Liver (tissue), 9 donors: ENCODE measurements around the gene FUT7. TPM values are rescaled to one million over a fixed set of nuclear protein-coding genes. Genes with fewer than 3 reads are reported as not detected.

Source experiments
- DNase-seq: peaks from one replicate; pipeline ENCODE4 v3.0.0-alpha.2; 2017; ENCODE audit warnings: low spot score
- H3K27ac ChIP-seq, 2 donors: one replicate each; pipeline ENCODE4 v1.7.0; 2013; ENCODE audit warnings: inconsistent platforms in 2 of 2, low read length in 2 of 2, control low read depth in 1 of 2, low read depth in 1 of 2, mild to moderate bottlenecking in 1 of 2
- H3K27me3 ChIP-seq, 4 donors: one replicate each; pipeline versions ENCODE4 v1.6.1 to v1.7.0; 2013; ENCODE audit warnings: low read length in 3 of 4, inconsistent platforms in 1 of 4, mild to moderate bottlenecking in 1 of 4, moderate library complexity in 1 of 4; ENCODE audit not compliant: control insufficient read depth in 4 of 4, insufficient read depth in 4 of 4
- H3K36me3 ChIP-seq, 4 donors: one replicate each; pipeline versions ENCODE4 v1.6.1 to v1.7.0; 2013; ENCODE audit warnings: low read length in 3 of 4, mild to moderate bottlenecking in 3 of 4, low read depth in 1 of 4, moderate library complexity in 1 of 4; ENCODE audit not compliant: control insufficient read depth in 4 of 4, insufficient read depth in 3 of 4
- H3K4me1 ChIP-seq, 4 donors: one replicate each; pipeline versions ENCODE4 v1.6.1 to v1.7.0; 2013; ENCODE audit warnings: low read length in 3 of 4, mild to moderate bottlenecking in 3 of 4, moderate library complexity in 1 of 4; ENCODE audit not compliant: control insufficient read depth in 4 of 4, insufficient read depth in 4 of 4
- H3K4me3 ChIP-seq, 3 donors: one replicate each; pipeline versions ENCODE4 v1.6.1 to v1.7.0; 2013; ENCODE audit warnings: low read length in 3 of 3, control low read depth in 1 of 3, low read depth in 1 of 3, mild to moderate bottlenecking in 1 of 3
- H3K9ac ChIP-seq, 2 donors: one replicate each; pipeline ENCODE4 v1.7.0; 2013; ENCODE audit warnings: low read length in 2 of 2, mild to moderate bottlenecking in 2 of 2, moderate library complexity in 2 of 2, control low read depth in 1 of 2, low read depth in 1 of 2
- H3K9me3 ChIP-seq, 4 donors: one replicate each; pipeline versions ENCODE4 v1.6.1 to v1.7.0; 2013; ENCODE audit warnings: low read length in 3 of 4; ENCODE audit not compliant: control insufficient read depth in 4 of 4
- FOXA1 ChIP-seq: IDR thresholded peaks from 2 replicates; pipeline ENCODE4 v1.6.1; 2016; ENCODE audit warnings: antibody characterized with exemption
- FOXA2 ChIP-seq: IDR thresholded peaks from 2 replicates; pipeline ENCODE4 v1.6.1; 2016; ENCODE audit warnings: antibody characterized with exemption
- HNF4A ChIP-seq, 2 donors: conservative IDR thresholded peaks; 2 replicates each; pipeline ENCODE4 v1.6.1; 2016; ENCODE audit warnings: antibody characterized with exemption in 2 of 2, mild to moderate bottlenecking in 2 of 2
- JUND ChIP-seq, 2 donors: IDR thresholded peaks; 2 replicates each; pipeline ENCODE4 v1.6.1; 2016; ENCODE audit warnings: antibody characterized with exemption in 2 of 2
- NR2F2 ChIP-seq: IDR thresholded peaks from 2 replicates; pipeline ENCODE4 v1.6.1; 2016; ENCODE audit warnings: antibody characterized with exemption
- RXRA ChIP-seq, 2 donors: IDR thresholded peaks; 2 replicates each; pipeline ENCODE4 v1.6.1; 2017 to 2018; ENCODE audit warnings: antibody characterized with exemption in 2 of 2, mild to moderate bottlenecking in 1 of 2
- TAF1 ChIP-seq: conservative IDR thresholded peaks from 2 replicates; pipeline ENCODE4 v1.6.1; 2016; ENCODE audit warnings: antibody characterized with exemption, mild to moderate bottlenecking
- WGBS: extraction: QIAGEN DNeasy Blood & Tissue Kit; methylation state at CpG from one replicate; pipeline ENCODE4 v1.1.7; 2013; 5-methylcytosine and 5-hydroxymethylcytosine counted together
- polyA plus RNA-seq, 2 donors: library from polyadenylated mRNA; stranded (reverse) in 1 of 2; unstranded in 1 of 2; fragments of 200-250 nt in 1 of 2; fragments of >200 nt in 1 of 2; fragmentation: Nextera tagmentation in 1 of 2; extraction: Ambion mirVana in 1 of 2; gene quantifications; one replicate each; pipeline versions ENCODE4 v1.2.1 to v1.2.3, GENCODE V29; 2013 to 2015
- total RNA-seq, 2 donors: library from RNA; depleted of rRNA; stranded (reverse); fragments of >200 nt; gene quantifications; one replicate each; pipeline ENCODE4 v1.2.3, GENCODE V29; 2014
- TF ChIP-seq, protein P1 (sequence below): fragments of 150-350 bp; IDR thresholded peaks from 2 replicates; pipeline ENCODE4 v1.5.1; 2017; ENCODE audit warnings: improper control_type of control experiment, low read depth, low read length; ENCODE audit not compliant: missing input control
- TF ChIP-seq, protein P2 (sequence below): IDR thresholded peaks from 2 replicates; pipeline ENCODE4 v1.6.1; 2016; ENCODE audit warnings: antibody characterized with exemption, mild to moderate bottlenecking
- TF ChIP-seq, protein P3 (sequence below): IDR thresholded peaks from 2 replicates; pipeline ENCODE4 v1.6.1; 2016; ENCODE audit warnings: antibody characterized with exemption
- donor health status: healthy.
- donor health status: healthy.
- donor health status: healthy.
- donor health status: healthy.
- donor health status: healthy.

The FUT7 gene, protein sequence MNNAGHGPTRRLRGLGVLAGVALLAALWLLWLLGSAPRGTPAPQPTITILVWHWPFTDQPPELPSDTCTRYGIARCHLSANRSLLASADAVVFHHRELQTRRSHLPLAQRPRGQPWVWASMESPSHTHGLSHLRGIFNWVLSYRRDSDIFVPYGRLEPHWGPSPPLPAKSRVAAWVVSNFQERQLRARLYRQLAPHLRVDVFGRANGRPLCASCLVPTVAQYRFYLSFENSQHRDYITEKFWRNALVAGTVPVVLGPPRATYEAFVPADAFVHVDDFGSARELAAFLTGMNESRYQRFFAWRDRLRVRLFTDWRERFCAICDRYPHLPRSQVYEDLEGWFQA
- total RNA-seq (under 1 TPM; 0.37 to 0.67 TPM), polyA plus RNA-seq (under 1 TPM in 1 of 2 donors, not detected in 1; 0.14 TPM)

GRCh38 chr9:137031904-137032640 lies at the start of gene FUT7:
FUT7 (minus strand) TSS chr9:137032088; CDS start chr9:137031991, 97 bp downstream.
- 76% methylated on average over 16 of the region's 16 CpGs for WGBS
- H3K27me3 ChIP-seq: no peaks in the 10 kb centered on the region
- H3K9ac ChIP-seq: no peak within 1 kb of the TSS
- H3K36me3 ChIP-seq: no peaks in the 10 kb centered on the region
- H3K9me3 ChIP-seq: no peaks in the 10 kb centered on the region
- H3K27ac ChIP-seq: peak within 1 kb of the TSS; percentile 27 to 66
- H3K4me3 ChIP-seq: no peak within 1 kb of the TSS
- TF ChIP-seq NR2F2: no peak
- TF ChIP-seq FOXA2: no peak
- no peak for TF ChIP-seq FOXA1
- TF ChIP-seq, protein P1, sequence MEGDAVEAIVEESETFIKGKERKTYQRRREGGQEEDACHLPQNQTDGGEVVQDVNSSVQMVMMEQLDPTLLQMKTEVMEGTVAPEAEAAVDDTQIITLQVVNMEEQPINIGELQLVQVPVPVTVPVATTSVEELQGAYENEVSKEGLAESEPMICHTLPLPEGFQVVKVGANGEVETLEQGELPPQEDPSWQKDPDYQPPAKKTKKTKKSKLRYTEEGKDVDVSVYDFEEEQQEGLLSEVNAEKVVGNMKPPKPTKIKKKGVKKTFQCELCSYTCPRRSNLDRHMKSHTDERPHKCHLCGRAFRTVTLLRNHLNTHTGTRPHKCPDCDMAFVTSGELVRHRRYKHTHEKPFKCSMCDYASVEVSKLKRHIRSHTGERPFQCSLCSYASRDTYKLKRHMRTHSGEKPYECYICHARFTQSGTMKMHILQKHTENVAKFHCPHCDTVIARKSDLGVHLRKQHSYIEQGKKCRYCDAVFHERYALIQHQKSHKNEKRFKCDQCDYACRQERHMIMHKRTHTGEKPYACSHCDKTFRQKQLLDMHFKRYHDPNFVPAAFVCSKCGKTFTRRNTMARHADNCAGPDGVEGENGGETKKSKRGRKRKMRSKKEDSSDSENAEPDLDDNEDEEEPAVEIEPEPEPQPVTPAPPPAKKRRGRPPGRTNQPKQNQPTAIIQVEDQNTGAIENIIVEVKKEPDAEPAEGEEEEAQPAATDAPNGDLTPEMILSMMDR: no peak
- no peak for TF ChIP-seq RXRA (IDR thresholded peaks at IDR 0.05)
- TF ChIP-seq, protein P2, sequence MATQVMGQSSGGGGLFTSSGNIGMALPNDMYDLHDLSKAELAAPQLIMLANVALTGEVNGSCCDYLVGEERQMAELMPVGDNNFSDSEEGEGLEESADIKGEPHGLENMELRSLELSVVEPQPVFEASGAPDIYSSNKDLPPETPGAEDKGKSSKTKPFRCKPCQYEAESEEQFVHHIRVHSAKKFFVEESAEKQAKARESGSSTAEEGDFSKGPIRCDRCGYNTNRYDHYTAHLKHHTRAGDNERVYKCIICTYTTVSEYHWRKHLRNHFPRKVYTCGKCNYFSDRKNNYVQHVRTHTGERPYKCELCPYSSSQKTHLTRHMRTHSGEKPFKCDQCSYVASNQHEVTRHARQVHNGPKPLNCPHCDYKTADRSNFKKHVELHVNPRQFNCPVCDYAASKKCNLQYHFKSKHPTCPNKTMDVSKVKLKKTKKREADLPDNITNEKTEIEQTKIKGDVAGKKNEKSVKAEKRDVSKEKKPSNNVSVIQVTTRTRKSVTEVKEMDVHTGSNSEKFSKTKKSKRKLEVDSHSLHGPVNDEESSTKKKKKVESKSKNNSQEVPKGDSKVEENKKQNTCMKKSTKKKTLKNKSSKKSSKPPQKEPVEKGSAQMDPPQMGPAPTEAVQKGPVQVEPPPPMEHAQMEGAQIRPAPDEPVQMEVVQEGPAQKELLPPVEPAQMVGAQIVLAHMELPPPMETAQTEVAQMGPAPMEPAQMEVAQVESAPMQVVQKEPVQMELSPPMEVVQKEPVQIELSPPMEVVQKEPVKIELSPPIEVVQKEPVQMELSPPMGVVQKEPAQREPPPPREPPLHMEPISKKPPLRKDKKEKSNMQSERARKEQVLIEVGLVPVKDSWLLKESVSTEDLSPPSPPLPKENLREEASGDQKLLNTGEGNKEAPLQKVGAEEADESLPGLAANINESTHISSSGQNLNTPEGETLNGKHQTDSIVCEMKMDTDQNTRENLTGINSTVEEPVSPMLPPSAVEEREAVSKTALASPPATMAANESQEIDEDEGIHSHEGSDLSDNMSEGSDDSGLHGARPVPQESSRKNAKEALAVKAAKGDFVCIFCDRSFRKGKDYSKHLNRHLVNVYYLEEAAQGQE: no peak
- TF ChIP-seq HNF4A (conservative IDR thresholded peaks at IDR 0.05): no peak
- TF ChIP-seq JUND (IDR thresholded peaks at IDR 0.05): no peak
- no peak for TF ChIP-seq TAF1
- TF ChIP-seq, protein P3, sequence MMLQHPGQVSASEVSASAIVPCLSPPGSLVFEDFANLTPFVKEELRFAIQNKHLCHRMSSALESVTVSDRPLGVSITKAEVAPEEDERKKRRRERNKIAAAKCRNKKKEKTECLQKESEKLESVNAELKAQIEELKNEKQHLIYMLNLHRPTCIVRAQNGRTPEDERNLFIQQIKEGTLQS: no peak
- DNase-seq: no peak
- H3K4me1 ChIP-seq: peaks cover 14 to 29% (median 20%) of the 10 kb centered on the region in 4 donors

DNA sequence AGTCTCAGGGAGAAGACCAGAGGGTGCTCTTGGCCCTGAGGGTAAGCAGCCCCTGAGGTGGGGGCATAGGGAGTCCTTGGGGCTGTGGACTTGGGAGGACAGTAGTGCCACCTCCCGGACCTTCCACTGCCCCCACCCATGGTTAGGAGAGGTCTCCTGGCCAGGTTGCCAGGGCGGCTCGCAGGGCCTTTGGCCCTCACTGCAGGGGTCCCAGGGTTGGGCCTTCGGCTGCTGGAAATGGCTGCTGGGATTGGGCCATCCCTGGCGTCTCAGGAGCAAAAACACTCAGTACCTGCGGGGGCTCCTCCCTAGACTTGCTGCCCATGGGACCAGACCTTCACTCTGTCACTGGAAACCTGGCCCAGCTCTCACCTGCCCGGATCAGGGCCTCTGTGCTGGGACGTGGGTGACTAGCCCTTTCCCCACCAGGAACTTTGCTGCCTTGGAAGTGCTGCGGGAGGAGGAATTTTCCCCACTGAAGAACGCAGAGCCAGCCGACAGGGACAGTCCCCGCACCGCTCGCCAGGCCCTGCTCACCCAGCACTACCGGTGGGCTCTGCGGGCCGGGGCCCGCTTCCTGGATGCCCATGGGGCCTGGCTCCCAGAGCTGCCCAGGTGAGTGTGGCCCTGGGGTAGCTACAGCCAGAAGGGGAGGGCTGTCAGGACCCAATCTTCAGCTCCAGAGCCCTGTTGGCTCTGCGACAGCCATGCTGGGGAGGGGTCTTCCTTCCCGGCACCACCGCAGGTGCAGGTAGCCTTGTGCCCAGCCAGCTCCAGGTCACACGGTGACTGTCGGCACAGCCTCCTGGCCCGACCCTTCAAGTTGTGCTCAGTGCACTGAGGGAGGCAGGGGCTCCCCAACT lies 48.6 kb upstream of the FUT7 start:
- no peaks in the 10 kb centered on the region for H3K9me3 ChIP-seq
- H3K27ac ChIP-seq: no peak overlapping the region
- TF ChIP-seq, protein P1: no peak
- TF ChIP-seq, protein P2: no peak
- no peak for DNase-seq
- peaks cover 0 to 6% (median 3%) of the 10 kb centered on the region in 4 donors for H3K27me3 ChIP-seq
- H3K9ac ChIP-seq: no peak overlapping the region
- peaks cover 0 to 15% (median 12%) of the 10 kb centered on the region in 4 donors for H3K4me1 ChIP-seq
- 82% methylated on average over 24 of the region's 24 CpGs for WGBS
- H3K4me3 ChIP-seq: no peak overlapping the region
- H3K36me3 ChIP-seq: peaks cover 0 to 2% (median 0%) of the 10 kb centered on the region in 4 donors
